NOMO-1 treated with dmso at 0.1 percent for 144 hours (cell line): ENCODE data around the gene LRRC2.

Source experiments
- DNase-seq: peaks from one replicate; lab custom pipeline; 2025; ENCODE audit not compliant: unreplicated experiment; lab: John Stamatoyannopoulos, UW

LRRC2 gene

DNA sequence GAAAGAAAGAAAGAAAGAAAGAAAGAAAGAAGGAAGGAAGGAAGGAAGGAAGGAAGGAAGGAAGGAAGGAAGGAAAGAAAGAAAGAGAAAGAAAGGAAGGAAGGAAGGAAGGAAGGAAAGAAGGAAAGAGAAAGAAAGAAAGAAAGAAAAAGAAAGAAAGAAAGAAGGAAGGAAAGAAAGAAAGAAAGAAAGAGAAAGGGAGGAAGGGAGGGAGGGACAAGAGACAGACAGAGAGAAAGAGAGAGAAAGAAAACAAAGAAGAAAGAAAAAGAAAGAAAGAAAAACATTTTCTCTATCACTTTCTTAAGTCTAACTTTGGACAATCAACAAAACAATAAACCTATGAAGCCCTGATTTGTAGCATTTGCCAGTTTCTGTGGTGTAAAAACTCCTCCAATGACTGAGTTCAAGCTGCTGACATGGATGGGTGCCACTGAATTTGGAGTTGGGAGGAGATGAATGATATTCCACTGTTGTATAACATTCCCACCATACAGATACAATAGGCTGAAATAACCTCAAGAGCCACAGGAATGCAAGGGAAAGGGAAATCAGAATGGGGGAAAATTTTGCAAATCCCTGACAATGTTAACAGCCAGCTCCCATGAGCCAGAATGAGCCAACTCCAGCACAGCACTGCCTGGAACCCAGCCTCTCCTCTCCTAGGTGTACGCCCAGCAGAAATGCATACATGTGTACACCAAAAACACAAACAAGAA, 83.3 kb downstream of the LRRC2 start:
- DNase-seq = no peak

DNA sequence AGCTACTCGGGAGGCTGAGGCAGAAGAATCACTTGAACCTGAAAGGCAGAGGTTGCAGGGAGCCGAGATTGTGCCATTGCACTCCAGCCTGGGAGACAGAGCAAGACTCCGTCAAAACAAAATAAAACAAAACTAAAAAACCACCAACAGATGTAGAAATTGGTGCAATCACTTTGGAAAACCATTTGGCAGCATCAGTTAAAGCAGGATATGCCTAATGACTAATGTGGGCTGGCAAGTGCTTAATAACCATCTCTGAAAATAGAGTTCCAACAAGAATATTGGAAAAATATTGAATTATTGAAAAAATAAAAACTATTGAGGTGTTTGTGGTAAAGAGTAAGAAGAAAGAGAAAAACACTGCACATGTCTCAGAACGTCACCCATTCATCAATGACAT, 84.5 kb downstream of the LRRC2 start:
- no peak for DNase-seq

DNA sequence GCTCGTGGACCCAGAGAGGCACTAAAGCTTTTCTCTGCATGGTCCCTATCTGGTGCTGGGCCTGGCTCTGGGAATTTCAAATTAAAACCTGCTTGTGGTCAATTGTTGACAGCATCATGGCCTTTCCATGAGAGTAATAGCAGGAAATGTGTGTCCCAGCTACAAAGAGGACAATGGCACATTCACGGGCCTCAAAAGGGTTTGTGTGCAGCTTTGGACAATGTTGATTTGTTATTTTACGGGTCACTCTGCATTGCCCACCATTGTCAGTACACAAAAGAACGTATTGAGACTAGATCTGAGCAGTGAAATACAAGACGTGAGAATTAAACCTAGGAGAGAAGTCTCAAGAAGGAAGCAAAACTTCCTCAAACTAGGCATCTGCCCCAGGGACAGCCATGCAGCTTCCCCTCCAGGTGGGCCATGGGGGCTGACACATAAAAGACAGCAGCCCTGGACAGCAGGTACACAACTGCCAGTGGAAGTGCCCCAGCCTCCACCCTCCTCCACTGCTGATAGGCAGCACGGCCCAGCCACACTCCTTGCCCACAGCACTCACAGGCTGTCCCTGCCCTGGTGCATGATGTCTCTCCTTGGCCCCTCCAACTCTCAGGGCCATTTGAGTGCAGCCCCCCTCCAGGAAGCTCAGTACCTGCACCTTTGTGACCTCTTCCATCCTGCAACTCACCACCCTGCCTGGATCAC, 85.5 kb downstream of the LRRC2 start:
- DNase-seq = no peak

DNA sequence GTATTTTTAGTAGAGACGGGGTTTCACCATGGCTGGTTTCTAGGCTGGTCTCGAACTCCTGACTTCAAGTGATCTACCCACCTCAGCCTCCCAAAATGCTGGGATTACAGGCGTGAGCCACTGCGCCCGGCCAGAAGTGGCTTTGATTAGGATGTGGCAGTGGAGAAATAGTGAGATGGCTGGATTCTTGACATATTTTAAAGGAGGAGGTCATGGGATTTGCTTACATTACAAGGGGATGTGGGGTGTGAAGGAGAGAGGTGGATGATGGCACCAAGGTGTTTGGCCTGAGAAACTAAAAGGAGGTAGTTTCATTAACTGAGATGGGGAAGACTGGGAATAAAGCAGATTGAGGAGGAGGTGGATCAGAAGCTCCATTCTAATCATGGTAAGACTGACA, 86.4 kb downstream of the LRRC2 start:
- DNase-seq = no peak

DNA sequence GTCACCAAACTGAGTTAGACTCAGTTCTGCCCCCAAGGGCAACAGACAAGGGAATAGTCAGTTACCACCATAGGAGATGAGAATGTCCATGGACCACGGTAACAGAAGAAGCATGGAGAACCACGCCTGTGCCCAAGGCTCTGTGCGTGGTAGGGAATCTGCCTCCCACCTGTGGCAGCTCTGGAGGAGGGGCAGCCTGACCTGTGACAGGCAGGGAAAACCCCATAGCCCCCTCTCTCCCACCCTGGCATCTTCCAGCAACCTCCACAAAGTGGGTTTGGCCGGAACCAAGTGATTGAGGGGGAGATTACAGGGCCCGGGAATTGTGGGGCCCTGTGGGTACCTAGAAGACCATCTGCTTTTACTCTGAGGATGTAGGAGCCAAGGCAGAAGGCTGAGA, 87.1 kb downstream of the LRRC2 start:
- no peak for DNase-seq

DNA sequence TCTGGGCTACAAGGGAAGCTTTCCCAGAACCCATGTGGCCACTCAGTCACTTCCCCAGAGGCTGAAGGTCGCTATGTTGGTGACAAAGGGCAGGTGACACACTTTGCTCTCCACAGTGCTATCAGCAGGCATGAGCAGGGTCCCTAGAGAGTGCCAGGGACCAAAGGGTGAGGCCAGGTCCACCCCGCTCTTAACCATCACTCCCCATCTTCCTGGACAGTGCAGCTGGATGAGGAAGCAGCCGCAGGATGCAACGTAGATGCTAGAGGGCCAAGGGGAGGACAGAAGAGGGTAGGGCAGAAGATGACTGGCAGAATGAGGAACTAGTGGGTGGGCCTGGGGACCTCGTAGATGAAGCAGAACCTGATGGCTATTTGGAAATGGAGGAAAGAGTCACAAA, 87.8 kb downstream of the LRRC2 start:
- no peak for DNase-seq

DNA sequence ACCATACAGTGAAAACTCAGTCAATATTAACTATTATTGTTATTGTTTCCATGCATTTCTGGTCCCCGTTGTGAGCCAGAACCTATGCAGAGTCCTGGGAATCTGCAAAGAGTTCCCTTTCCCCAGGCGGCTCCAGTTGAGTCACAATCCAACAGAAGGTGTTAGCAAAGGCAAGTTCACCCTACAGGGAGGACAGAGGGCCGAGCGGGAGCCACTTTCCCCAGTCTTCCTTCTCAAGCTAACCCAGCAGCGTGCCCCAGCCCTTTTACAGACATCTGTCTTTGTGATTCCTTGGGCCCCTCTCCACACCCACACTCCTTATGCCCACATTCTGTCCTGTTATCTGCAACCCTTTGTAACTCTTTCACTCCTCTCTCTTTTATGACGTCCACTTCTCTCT, 88.3 kb downstream of the LRRC2 start:
- DNase-seq = no peak

DNA sequence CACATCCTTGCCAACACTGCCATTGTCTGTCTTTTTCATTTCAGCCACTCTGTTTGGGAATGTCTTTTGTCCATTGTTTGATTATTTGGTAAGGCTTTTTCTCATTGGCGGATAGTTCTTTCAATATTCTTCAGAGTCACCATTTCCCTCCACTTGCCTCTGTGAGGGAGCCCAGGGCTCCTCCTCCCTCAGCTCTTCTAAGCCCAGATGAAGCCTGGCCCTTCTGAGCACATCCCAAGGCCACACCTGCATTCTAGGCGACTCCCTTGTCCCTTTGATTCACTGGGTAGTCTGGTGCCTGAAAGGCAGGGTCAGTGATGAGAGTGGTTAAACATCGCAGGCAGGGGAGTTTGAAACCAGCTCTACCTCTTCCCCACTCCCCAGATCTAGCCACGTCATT, 89.0 kb downstream of the LRRC2 start:
- no peak for DNase-seq

DNA sequence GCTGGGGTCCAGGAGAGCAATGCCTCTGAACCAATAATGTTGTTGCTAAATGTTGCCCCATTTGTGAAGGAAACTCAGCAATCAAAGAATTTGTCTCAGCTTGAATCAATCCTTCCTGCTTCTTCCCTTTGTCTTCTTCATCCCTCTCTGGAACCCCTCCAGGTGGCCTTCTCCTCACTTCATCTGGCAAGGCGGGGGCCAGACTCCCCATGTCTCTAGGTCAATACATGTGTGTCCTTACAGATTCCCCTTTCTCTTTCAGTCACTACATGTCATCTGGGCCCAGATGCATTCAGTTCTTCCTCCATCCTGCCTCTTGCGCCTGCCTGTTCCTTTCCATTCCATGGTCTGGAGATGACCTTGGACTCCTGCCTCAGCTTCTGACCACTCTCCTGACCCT, 93.4 kb downstream of the LRRC2 start:
- DNase-seq = no peak

DNA sequence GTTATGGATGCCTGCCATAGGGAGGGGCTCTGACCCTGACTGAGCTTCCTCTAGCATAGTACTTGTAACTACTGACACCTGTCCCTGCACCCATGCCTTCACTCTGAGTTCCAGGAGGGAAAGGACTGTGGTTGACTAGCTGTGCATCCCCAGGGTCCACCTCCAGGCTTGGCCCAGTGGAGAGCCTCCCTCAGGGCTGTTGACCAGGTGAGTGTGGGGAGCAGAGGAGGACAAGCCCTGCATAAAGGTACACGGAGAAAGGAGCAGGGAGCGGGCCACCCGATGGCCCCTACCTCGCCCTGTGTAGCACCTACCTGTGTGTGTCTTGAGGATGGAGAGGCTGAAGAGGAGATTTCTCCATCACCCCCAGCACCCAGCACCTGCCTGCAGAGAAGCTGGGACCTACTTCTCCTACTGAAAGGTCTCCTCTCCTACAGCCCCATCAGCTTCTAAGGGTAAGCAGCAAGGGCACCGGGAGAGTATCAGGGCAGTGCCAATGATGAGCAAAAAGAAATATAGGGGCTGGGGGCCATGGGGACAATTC, 94.7 kb downstream of the LRRC2 start:
- DNase-seq = no peak

DNA sequence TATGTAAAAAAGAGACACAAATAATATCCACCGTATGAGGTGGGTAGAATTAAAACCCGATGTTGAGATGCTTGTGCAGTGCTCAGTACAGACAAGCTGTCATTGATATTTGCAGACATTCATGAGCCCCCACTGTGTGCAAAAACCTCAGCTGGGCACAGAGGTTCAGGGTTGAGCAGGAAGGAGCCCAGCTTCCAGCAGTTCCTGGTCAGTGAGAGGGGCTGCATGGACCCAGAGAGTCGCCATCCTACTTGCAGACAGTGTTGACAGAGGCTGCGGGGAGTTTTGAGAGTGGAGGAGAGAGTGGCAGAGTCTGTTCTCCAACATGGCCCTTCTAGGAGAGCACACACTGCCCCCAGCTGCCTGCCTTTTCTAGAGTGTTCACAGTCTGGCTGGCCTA, 95.3 kb downstream of the LRRC2 start:
- DNase-seq = no peak

DNA sequence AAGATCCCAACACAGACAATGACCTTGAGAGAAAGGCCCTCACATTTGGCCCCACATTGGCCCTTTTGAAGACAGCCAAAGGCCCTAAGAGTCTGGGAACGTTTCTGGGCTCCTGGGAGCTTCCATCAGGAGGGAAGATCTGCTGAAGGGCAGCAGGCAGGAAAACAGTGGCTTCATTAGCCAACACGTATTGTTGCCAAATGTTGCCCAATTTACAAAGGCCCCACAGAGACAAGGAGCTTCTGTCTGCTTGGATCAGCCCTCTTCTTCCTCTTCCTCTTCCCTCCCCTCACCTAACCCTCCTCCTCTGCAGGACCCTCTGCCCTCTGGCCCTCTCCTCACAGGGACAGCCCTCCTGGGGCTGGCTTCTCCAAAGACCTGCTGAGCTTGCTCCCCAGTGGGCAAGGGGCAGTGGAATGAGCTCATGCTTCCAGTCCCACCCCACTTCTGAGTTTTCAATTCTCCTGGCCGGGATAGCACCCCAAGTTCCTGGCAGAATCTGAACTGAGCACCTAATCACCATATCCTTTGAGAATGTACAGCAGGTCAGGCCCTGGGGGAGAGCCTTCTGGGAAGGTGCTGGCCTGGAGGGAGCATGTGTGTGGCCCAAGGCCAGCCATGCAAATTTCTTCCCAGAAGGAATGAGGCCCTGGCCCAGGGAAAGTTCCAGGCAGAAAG, 96.3 kb downstream of the LRRC2 start:
- peak; percentile 38 for DNase-seq

DNA sequence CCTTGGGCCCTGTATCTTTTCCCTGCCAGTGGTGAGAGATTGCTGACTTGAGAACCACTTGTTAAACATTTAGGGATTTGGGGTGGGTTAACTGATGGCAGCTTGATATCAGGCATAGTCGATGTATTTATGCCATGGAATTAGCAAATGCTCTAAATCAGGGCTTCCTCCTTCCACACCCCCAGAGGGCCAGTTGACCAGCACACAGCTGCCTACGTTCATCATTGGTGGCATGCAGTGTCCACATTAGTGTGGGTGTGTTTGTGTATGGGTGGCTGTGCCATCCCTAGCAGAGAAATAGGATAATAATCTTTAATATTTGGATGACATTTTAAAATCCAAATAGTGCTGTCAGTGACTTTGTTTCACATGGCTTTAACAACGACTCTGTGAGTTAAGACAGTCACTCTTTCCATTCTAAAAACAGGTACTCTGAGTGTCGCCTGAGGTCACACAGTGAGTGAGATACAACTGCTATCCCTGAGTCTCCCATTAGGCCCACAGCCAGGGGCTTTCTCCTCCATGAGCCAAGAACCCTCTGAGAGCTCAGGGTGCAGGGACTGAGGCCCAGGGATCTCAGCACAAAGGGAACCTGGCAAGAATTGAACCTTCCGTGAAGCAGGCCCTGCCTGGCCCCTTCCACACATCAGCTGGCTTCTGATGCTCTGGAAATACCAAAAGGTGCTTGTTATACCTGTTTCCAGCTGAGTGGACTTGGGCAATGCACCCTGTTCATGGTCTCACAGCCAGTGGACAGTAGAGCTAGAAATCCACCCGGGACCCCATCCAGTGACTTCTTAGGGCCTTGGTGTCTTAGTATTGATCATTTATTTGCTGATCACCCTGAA, 97.1 kb downstream of the LRRC2 start:
- no peak for DNase-seq

DNA sequence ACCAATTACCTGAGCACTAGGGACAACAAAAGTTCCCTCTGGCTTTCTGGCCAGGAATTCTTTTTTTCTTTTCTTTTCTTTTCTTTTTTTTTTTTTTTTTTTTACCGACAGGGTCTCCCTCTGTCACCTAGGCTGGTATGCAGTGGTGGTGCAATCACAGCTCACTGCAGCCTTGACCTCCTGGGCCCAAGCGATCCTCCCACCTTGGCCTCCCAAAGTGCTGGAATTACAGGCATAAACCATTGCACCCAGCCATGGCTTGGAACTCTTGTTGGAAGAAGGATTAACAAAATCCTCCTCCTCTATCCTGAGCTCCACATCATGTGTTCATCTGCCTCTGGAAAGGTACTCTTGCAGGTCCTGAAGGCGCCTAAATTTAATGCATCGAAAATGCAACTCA, 98.5 kb downstream of the LRRC2 start:
- DNase-seq = no peak

DNA sequence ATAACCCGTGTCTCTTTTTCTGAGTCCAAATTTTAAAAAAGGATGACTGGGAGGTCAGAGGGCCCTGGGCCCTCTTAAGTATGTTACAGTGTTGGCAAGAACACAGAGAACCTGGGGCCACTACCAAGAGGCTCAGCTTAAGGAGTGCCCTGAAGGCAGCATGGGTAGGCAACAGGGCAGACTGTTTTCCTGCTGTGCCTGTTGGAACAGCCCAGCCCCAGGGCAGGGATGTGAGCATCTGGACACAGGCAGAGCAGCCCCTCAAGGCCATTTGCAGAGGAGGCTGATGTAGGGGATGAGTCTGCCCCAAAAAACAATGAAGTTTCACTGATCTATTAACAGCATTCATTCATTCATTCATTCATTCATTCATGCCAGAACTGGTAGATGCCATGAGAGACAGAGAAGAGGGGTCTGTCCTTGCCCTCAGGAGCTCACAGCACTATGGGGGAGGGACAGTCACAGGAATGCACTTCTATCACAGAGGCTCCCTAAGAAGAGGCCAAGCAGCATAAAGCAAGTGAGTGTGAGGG, 99.2 kb downstream of the LRRC2 start:
- DNase-seq = no peak

DNA sequence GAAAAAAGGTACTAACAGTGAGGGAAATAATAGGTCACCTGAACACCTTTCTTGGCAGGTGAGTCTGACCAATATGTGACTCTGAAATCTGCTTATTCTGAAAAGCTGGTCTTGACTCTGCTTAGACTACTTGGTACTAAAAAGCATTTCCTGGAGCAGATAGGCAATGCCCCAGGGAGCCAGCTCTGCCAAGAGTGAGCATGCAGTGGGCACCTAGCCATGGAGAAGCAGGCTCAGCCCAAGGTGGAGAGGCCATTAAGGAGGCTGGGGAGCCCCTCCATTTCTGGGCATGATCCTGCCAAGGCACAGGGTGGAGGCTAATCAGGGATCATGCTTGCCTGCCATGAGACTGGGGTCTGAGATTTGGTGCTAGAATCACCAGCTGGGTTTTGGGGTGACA, 99.8 kb downstream of the LRRC2 start:
- DNase-seq = no peak
